ENCODE data around the gene GPR68. TPM values are rescaled to one million over a fixed set of nuclear protein-coding genes. Genes with fewer than 3 reads are reported as not detected.

Gene GPR68
- total RNA-seq, 1 donor, result 1.7 TPM

DNA sequence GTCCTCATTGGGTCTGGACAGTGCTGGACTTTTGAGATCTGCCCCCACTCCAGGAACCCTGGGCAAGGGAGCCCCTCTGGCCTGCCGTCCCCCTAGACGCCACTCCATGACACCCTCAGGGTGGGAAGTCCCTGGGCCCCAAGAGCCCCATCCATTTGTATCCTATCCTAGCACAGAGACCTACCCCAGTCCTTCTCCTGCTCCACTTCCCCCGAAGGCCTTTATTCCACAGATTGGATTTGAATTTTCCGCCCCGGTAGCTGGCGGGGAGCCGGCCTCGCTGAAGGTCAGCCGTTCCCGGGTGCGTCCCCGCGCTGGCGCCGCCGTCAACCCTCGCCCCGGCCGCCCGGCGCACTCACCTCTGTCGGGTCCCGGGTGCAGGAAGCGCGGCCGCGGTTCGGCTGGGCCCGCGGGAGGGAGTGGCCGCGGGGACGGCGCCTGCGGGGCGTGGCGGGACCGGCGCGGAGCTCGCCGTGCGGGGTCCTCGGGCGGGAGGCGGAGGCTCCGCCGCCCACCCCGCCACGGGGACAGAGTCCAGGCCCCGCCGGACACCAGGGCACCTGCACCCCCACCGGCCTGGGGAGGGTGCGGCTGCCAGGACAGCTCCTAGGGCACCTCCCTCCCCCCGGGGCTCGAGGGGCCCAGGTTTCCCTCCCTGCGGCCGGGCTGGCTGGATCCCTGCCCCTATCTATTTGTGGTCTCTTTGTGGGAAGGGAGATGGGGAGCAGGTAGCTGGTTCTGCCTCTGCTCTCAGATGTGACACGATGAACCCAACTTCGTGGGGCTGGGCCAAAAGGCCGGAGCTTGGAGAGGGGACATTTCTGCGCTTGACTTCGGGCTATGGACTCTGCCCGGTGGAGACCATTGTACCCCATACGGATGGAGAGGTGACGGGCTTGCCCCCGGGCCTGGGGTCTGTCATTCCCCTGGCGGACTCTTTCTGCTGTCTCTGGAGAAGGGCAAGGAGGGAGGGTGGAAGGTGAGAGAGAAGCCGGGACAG lies 19.9 kb upstream of the GPR68 start:
- H3K4me3 ChIP-seq (ENCODE audit: low read length), result no peak overlapping the region
- H3K27me3 ChIP-seq (ENCODE audit: insufficient read depth, low read length), result peaks cover 19% of the 10 kb centered on the region
- H3K9me3 ChIP-seq (ENCODE audit: low read depth, low read length), result no peaks in the 10 kb centered on the region
- peaks cover 21% of the 10 kb centered on the region for H3K4me1 ChIP-seq (ENCODE audit: insufficient read depth, low read length)

GRCh38 chr14:91263329-91263728 lies 18.8 kb upstream of the GPR68 start:
- peaks cover 19% of the 10 kb centered on the region for H3K27me3 ChIP-seq (ENCODE audit: insufficient read depth, low read length)
- H3K4me1 ChIP-seq (ENCODE audit: insufficient read depth, low read length), result peaks cover 21% of the 10 kb centered on the region
- no peaks in the 10 kb centered on the region for H3K9me3 ChIP-seq (ENCODE audit: low read depth, low read length)
- H3K4me3 ChIP-seq (ENCODE audit: low read length), result no peak overlapping the region

GRCh38 chr14:91261986-91262549 lies 17.6 kb upstream of the GPR68 start:
- H3K4me1 ChIP-seq (ENCODE audit: insufficient read depth, low read length), result peaks cover 21% of the 10 kb centered on the region
- no peak overlapping the region for H3K4me3 ChIP-seq (ENCODE audit: low read length)
- peaks cover 19% of the 10 kb centered on the region for H3K27me3 ChIP-seq (ENCODE audit: insufficient read depth, low read length)
- no peaks in the 10 kb centered on the region for H3K9me3 ChIP-seq (ENCODE audit: low read depth, low read length)

- peaks cover 21% of the 10 kb centered on the region for H3K4me1 ChIP-seq (ENCODE audit: insufficient read depth, low read length)
These were observed 16.6 kb upstream of the GPR68 start for GRCh38 chr14:91261115-91261514.

GRCh38 chr14:91258876-91259275 lies 14.4 kb upstream of the GPR68 start:
- Histone ChIP-seq H3K27me3 (ENCODE audit: insufficient read depth, low read length) (peaks cover 8% of the 10 kb centered on the region), H3K9me3 (ENCODE audit: low read depth, low read length) (no peaks in the 10 kb centered on the region), H3K4me1 (ENCODE audit: insufficient read depth, low read length) (peaks cover 23% of the 10 kb centered on the region), H3K4me3 (ENCODE audit: low read length) (no peak overlapping the region)

More at GRCh38 chr14:91261115-91261514, 16.6 kb upstream of the GPR68 start:
- H3K4me3 ChIP-seq (ENCODE audit: low read length), result no peak overlapping the region
- peaks cover 19% of the 10 kb centered on the region for H3K27me3 ChIP-seq (ENCODE audit: insufficient read depth, low read length)
- H3K9me3 ChIP-seq (ENCODE audit: low read depth, low read length), result no peaks in the 10 kb centered on the region

DNA sequence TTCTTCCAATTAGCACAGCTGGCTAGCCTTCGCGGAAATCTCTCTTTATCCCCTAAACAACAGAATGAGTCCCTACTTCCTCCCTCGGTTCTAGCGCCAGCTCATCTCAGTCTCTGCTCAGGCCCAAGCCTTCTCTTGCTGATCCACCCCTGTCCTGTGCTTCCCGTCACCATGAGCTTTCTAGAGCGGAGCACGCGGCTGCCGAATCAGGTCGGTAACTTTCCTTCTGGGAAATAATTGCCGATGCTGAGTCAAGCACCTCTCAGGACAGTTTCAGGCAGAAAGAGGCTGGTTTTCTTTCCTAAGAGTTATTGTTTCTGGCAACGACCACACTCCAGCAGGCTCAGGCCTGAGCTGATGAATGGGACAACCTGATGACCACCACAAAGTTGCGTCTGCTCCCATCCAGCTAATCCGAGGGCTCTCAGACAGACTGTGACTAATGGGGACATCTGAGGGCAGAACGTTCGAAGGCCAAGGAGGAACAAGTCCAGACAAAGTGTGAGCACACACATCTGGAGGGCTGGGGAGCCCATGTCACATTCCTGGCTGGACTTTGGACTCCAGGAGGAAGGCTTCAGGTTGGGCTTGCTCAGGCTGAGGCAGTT lies 13.6 kb upstream of the GPR68 start:
- Histone ChIP-seq H3K4me3 (ENCODE audit: low read length) (no peak overlapping the region), H3K27me3 (ENCODE audit: insufficient read depth, low read length) (peaks cover under 1% of the 10 kb centered on the region), H3K4me1 (ENCODE audit: insufficient read depth, low read length) (peaks cover 24% of the 10 kb centered on the region), H3K9me3 (ENCODE audit: low read depth, low read length) (no peaks in the 10 kb centered on the region)

DNA sequence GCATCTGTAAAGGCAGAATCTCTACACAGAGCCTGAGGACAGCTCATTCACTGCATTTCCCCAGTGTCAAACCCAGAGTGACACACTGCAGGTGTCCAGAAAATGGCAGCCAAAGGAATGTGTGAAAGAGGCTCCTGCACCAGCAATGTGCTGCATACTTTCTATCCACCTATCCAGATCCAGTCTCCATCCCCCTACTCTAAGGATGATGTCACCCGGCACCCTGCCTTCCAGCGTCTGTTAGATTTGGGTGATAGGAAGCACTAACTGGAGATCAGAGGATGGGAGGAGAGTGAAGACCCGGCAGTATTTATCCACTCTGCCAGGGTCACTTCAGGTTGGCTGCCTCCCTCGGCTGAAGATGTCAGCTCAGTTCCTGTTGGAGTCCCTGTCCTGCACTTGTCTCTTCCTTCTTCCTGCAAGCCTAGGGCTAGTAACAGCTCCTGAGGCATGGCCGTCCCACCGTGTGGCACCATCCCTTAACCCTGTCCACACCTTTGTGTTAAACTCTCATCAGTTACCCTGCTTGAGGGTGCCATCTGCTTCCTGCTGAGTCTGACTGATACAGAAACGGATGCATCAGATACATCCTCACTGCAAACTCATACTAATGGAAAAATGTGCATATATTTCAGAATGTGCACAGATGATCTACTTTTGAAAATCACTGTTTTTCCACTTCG lies 13.0 kb upstream of the GPR68 start:
- Histone ChIP-seq H3K4me1 (ENCODE audit: insufficient read depth, low read length) (peaks cover 31% of the 10 kb centered on the region), H3K27me3 (ENCODE audit: insufficient read depth, low read length) (no peaks in the 10 kb centered on the region)

GRCh38 chr14:91256661-91257060 lies 12.2 kb upstream of the GPR68 start:
- Histone ChIP-seq H3K4me3 (ENCODE audit: low read length) (no peak overlapping the region), H3K9me3 (ENCODE audit: low read depth, low read length) (no peaks in the 10 kb centered on the region), H3K4me1 (ENCODE audit: insufficient read depth, low read length) (peaks cover 39% of the 10 kb centered on the region), H3K27me3 (ENCODE audit: insufficient read depth, low read length) (no peaks in the 10 kb centered on the region)

More for the DNA sequence above, 13.0 kb upstream of the GPR68 start:
- Histone ChIP-seq H3K9me3 (ENCODE audit: low read depth, low read length) (no peaks in the 10 kb centered on the region), H3K4me3 (ENCODE audit: low read length) (no peak overlapping the region)

DNA sequence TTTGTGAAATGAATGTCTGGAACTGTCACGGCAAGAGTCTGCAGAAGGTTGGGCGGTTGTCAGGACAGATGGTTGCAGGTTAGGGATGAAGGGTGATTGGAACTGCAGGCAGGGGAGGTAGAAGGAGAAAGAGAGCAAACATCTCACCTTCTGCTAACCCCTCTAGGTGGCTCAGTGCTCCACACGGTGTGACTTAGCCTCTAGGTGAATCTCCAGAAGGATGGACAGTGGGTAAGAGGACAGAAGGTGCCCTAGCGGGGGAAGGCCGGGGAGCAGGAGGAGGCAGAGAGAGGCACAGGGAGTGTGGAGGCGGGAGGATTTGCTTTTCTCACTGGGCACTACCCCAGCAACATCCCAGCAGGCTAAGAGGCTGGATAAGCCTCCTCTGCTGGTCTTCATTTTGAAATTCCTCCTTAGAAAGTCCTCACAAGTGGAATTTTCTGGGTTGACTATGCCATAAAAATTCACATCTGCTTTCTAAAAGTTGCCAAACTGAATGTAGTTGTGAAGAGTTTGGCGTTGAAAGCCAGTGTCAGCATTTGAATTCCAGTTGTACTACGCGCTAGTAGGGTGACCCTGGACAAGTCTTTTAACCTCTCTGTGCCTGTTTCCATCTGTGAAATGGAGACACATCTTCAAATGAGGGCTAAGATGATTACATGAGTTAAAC lies 10.7 kb upstream of the GPR68 start:
- no peaks in the 10 kb centered on the region for H3K9me3 ChIP-seq (ENCODE audit: low read depth, low read length)
- H3K4me3 ChIP-seq (ENCODE audit: low read length), result no peak overlapping the region
- H3K4me1 ChIP-seq (ENCODE audit: insufficient read depth, low read length), result peaks cover 48% of the 10 kb centered on the region
- H3K27me3 ChIP-seq (ENCODE audit: insufficient read depth, low read length), result no peaks in the 10 kb centered on the region

GRCh38 chr14:91254461-91254860 lies 10.0 kb upstream of the GPR68 start:
- peaks cover 55% of the 10 kb centered on the region for H3K4me1 ChIP-seq (ENCODE audit: insufficient read depth, low read length)
- H3K9me3 ChIP-seq (ENCODE audit: low read depth, low read length), result no peaks in the 10 kb centered on the region
- no peaks in the 10 kb centered on the region for H3K27me3 ChIP-seq (ENCODE audit: insufficient read depth, low read length)
- H3K4me3 ChIP-seq (ENCODE audit: low read length), result no peak overlapping the region

DNA sequence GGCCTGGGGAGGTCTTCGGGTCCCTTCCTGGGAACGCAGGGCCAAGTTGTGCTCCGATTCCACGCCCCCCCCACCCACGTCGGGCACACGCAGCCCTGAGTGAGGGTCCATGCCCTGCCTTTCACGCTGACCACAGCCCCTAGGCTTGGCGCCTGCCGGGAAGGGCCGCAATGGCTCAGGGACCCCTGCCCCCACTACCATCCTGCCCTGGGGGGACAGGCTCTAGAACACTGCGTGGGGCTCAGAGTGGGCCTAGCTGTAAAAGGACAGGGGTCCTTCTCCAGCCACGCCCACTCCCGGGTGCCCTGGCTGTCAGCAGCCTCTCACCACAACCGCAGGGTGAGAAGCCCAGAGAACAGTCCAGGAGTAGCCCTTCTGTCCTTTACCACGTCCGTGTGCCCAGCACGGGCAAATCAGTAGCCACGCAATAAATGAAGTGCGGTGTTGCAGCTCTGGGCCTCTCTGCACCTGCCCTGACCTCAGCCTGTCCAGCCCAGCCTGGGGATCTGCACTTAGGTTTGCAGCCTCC lies 9.4 kb upstream of the GPR68 start:
- Histone ChIP-seq H3K9me3 (ENCODE audit: low read depth, low read length) (no peaks in the 10 kb centered on the region), H3K4me3 (ENCODE audit: low read length) (peak overlapping the region; percentile 36), H3K27me3 (ENCODE audit: insufficient read depth, low read length) (no peaks in the 10 kb centered on the region), H3K4me1 (ENCODE audit: insufficient read depth, low read length) (peaks cover 61% of the 10 kb centered on the region)

DNA sequence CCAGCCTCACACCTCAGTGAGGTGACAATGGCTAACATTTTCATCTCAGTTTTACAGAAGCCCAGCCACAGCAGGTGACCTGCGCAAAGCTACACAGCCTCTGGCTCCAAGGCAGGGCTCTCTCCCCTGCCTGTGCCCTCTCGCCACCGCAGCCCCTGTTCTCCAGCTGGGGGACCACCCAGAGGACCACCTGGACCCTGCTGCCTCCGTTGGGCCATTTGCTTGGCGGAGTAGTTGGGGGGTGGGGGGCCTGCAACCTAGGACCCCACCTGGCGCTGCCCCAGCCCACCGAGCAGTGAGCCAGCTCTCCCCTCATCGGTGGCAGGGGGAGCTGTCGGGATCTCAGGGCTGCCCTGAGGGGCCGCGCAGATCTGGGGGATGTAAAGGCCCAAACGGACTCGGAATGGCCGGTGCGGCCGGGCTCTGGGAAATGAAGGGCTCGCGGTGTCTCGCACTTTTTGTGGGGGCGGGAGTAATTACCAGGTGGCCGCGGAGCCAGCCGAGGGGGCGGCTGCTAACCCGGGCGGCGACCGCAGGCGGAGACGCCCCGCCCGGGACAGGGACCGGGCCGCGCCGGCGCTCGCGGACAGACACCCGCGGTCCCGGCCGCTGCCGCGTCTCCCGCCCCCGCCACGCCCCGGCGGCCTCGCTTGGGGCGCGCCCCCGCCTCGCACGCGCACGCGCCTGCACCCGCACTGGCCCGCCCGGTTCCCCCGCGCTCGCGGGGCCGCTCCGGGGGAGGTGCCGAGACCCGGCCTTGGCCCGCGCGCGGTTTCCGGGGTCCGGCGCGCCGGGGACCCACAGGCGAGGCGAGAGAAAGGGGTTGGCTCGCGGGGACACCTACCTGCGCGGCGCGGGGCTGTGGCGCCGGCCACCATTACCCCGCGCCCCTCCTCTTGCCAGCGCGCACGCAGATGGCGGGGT lies 8.6 kb upstream of the GPR68 start:
- H3K9me3 ChIP-seq (ENCODE audit: low read depth, low read length), result no peaks in the 10 kb centered on the region
- H3K27me3 ChIP-seq (ENCODE audit: insufficient read depth, low read length), result no peaks in the 10 kb centered on the region
- H3K4me3 ChIP-seq (ENCODE audit: low read length), result peak overlapping the region; percentile 36
- peaks cover 66% of the 10 kb centered on the region for H3K4me1 ChIP-seq (ENCODE audit: insufficient read depth, low read length)

GRCh38 chr14:91250912-91251311 lies 6.4 kb upstream of the GPR68 start:
- Histone ChIP-seq H3K4me1 (ENCODE audit: insufficient read depth, low read length) (peaks cover 84% of the 10 kb centered on the region), H3K4me3 (ENCODE audit: low read length) (no peak overlapping the region), H3K9me3 (ENCODE audit: low read depth, low read length) (no peaks in the 10 kb centered on the region), H3K27me3 (ENCODE audit: insufficient read depth, low read length) (no peaks in the 10 kb centered on the region)
